H1 (cell line): ENCODE data around the gene MAP4K4. TPM values are rescaled to one million over a fixed set of nuclear protein-coding genes. Genes with fewer than 3 reads are reported as not detected.

ENCODE experiments used
- CTCF ChIA-PET: fragments of 300-600 bp; sonication (Branson Sonifier 250); formaldehyde crosslinking; loops from one replicate; lab custom pipeline; 2021; ENCODE audit not compliant: partially characterized antibody; lab: Charles Lee
- POLR2A ChIA-PET: fragments of 300-600 bp; sonication (Branson Sonifier 250); formaldehyde crosslinking; loops from one replicate; lab custom pipeline; 2021; ENCODE audit warnings: inconsistent platforms; ENCODE audit not compliant: partially characterized antibody; lab: Charles Lee
- DNase-seq, 2 experiments: peaks; one replicate each; pipeline versions ENCODE4 v3.0.0 to v3.0.0-alpha.2; 2010 to 2022; ENCODE audit warnings: low spot score in 2 of 2, low read depth in 1 of 2, mixed read lengths in 1 of 2
- FAIRE-seq: peaks from 2 replicates; lab custom pipeline; 2011; peaks lifted over from hg19 to GRCh38; lab: Jason Lieb, UNC
- H2AFZ ChIP-seq: 2 replicates; pipeline ENCODE4 v1.8.1; 2012; ENCODE audit warnings: low read length, inconsistent platforms
- H2AK5ac ChIP-seq: 2 replicates; pipeline ENCODE4 v1.6.1; 2013; ENCODE audit warnings: low read depth, low read length
- H2BK120ac ChIP-seq: replicated peaks from 2 replicates; pipeline ENCODE3; 2013; ENCODE audit warnings: low read depth, low read length, inconsistent platforms
- H2BK12ac ChIP-seq: 2 replicates; pipeline ENCODE4 v1.6.1; 2013; ENCODE audit warnings: low read depth, low read length
- H2BK15ac ChIP-seq: 2 replicates; pipeline ENCODE4 v1.6.1; 2013; ENCODE audit warnings: low read length
- H2BK20ac ChIP-seq: 2 replicates; pipeline ENCODE4 v1.6.1; 2013; ENCODE audit warnings: low read length
- H2BK5ac ChIP-seq: 2 replicates; pipeline ENCODE4 v1.6.1; 2013; ENCODE audit warnings: low read depth, low read length
- H3K14ac ChIP-seq: 2 replicates; pipeline ENCODE4 v1.6.1; 2013; ENCODE audit warnings: inconsistent platforms; ENCODE audit not compliant: insufficient read length
- H3K18ac ChIP-seq: 2 replicates; pipeline ENCODE4 v1.6.1; 2013; ENCODE audit warnings: low read length; ENCODE audit errors: extremely low read depth
- H3K23ac ChIP-seq: 2 replicates; pipeline ENCODE4 v1.6.1; 2013; ENCODE audit warnings: inconsistent platforms; ENCODE audit not compliant: insufficient read length
- H3K23me2 ChIP-seq: 2 replicates; pipeline ENCODE4 v1.6.1; 2013; ENCODE audit warnings: low read depth, low read length
- H3K27ac ChIP-seq: 2 replicates; pipeline ENCODE4 v1.6.1; 2011; ENCODE audit warnings: low read depth, low read length, inconsistent platforms
- H3K27me3 ChIP-seq, 4 experiments: replicated peaks in 1 of 4; 1 replicate in 1 of 4; 2 replicates in 3 of 4; pipeline versions ENCODE4 v1.6.1 to v1.8.1; 2011 to 2013; ENCODE audit warnings: low read length in 3 of 4, mild to moderate bottlenecking in 3 of 4, inconsistent platforms in 2 of 4, mixed read lengths in 2 of 4, moderate library complexity in 1 of 4; ENCODE audit not compliant: control insufficient read depth in 3 of 4, insufficient read depth in 3 of 4; ENCODE audit errors: extremely low read depth in 1 of 4
- H3K36me3 ChIP-seq, 4 experiments: 2 replicates each; pipeline versions ENCODE4 v1.6.1 to v1.8.1; 2011 to 2013; ENCODE audit warnings: mild to moderate bottlenecking in 4 of 4, low read length in 3 of 4, moderate library complexity in 2 of 4, control low read depth in 1 of 4, inconsistent platforms in 1 of 4; ENCODE audit not compliant: insufficient read depth in 4 of 4, control insufficient read depth in 2 of 4
- H3K4ac ChIP-seq: replicated peaks from 2 replicates; pipeline ENCODE3; 2013; ENCODE audit warnings: low read length, low read depth, mixed read lengths, inconsistent platforms; ENCODE audit not compliant: insufficient read length
- H3K4me1 ChIP-seq, 4 experiments: replicated peaks in 1 of 4; 1 replicate in 1 of 4; 2 replicates in 3 of 4; pipeline versions ENCODE4 v1.6.1 to v1.8.1; 2011 to 2013; ENCODE audit warnings: low read length in 3 of 4, inconsistent platforms in 2 of 4, mixed read lengths in 1 of 4; ENCODE audit not compliant: insufficient read depth in 4 of 4, control insufficient read depth in 3 of 4
- H3K4me2 ChIP-seq, 2 experiments: 2 replicates each; pipeline versions ENCODE4 v1.6.1 to v1.8.1; 2011 to 2013; ENCODE audit warnings: low read depth in 2 of 2, low read length in 2 of 2, control low read depth in 1 of 2, inconsistent platforms in 1 of 2, mild to moderate bottlenecking in 1 of 2; ENCODE audit not compliant: insufficient read depth in 1 of 2
- H3K4me3 ChIP-seq, 4 experiments: fragments of 200-600, 300-600 bp in 1 of 4; sonication (generic), shearing (Covaris generic), sonication (Bioruptor Twin) in 1 of 4; 2 replicates each; pipeline versions ENCODE4 v1.5.1 to v1.8.1; 2011 to 2016; ENCODE audit warnings: low read length in 4 of 4, low read depth in 3 of 4, control low read depth in 2 of 4, inconsistent platforms in 2 of 4, mild to moderate bottlenecking in 2 of 4, mixed read lengths in 1 of 4, moderate library complexity in 1 of 4; ENCODE audit not compliant: insufficient read depth in 2 of 4; ENCODE audit errors: extremely low read depth in 1 of 4
- H3K56ac ChIP-seq: replicated peaks from 2 replicates; pipeline ENCODE3; 2013; ENCODE audit warnings: low read depth, mild to moderate bottlenecking, mixed read lengths, low read length, inconsistent platforms; ENCODE audit not compliant: insufficient read length
- H3K79me1 ChIP-seq: 2 replicates; pipeline ENCODE4 v1.6.1; 2013; ENCODE audit warnings: low read depth, low read length, control low read depth
- H3K79me2 ChIP-seq, 2 experiments: 2 replicates each; pipeline versions ENCODE4 v1.6.1 to v1.8.1; 2012 to 2013; ENCODE audit warnings: low read length in 2 of 2, mild to moderate bottlenecking in 2 of 2, inconsistent platforms in 1 of 2; ENCODE audit not compliant: insufficient read depth in 2 of 2, control insufficient read depth in 1 of 2
- H3K9ac ChIP-seq, 4 experiments: replicated peaks in 1 of 4; 1 replicate in 1 of 4; 2 replicates in 3 of 4; pipeline versions ENCODE4 v1.6.1 to v1.8.1; 2011 to 2013; ENCODE audit warnings: low read depth in 3 of 4, low read length in 3 of 4, control low read depth in 2 of 4, mild to moderate bottlenecking in 2 of 4, moderate library complexity in 2 of 4, inconsistent platforms in 1 of 4; ENCODE audit errors: extremely low read depth in 1 of 4
- H3K9me3 ChIP-seq, 2 experiments: 2 replicates each; pipeline versions ENCODE4 v1.6.1 to v1.8.1; 2012 to 2013; ENCODE audit warnings: mild to moderate bottlenecking in 2 of 2, moderate library complexity in 2 of 2, control low read depth in 1 of 2, inconsistent platforms in 1 of 2, low read depth in 1 of 2, low read length in 1 of 2, mixed read lengths in 1 of 2; ENCODE audit not compliant: insufficient read depth in 2 of 2
- H4K20me1 ChIP-seq, 2 experiments: replicated peaks in 1 of 2; 2 replicates each; pipeline versions ENCODE3 to v1.8.1; 2011 to 2013; ENCODE audit warnings: inconsistent platforms in 2 of 2, low read length in 2 of 2, mild to moderate bottlenecking in 1 of 2; ENCODE audit not compliant: insufficient read depth in 2 of 2, control insufficient read depth in 1 of 2
- H4K5ac ChIP-seq: 2 replicates; pipeline ENCODE4 v1.6.1; 2013; ENCODE audit warnings: low read length, low read depth, mixed read lengths, inconsistent platforms; ENCODE audit not compliant: insufficient read length
- H4K8ac ChIP-seq: 2 replicates; pipeline ENCODE4 v1.8.0; 2013; ENCODE audit warnings: mild to moderate bottlenecking, moderate library complexity, low read length, inconsistent platforms; ENCODE audit not compliant: insufficient read depth; ENCODE audit errors: extremely low read depth
- H4K91ac ChIP-seq: replicated peaks from 2 replicates; pipeline ENCODE3; 2013; ENCODE audit warnings: low read length, mixed read lengths, inconsistent platforms; ENCODE audit not compliant: insufficient read length
- CHD1 ChIP-seq: IDR thresholded peaks from 2 replicates; pipeline ENCODE4 v1.6.1; 2012; ENCODE audit warnings: low read depth, low read length, improper control_type of control experiment
- EP300 ChIP-seq, 2 experiments: IDR thresholded peaks; 1 replicate in 1 of 2; 2 replicates in 1 of 2; pipeline ENCODE4 v1.6.1; 2011 to 2012; ENCODE audit warnings: low read depth in 2 of 2, low read length in 2 of 2, mild to moderate bottlenecking in 2 of 2, borderline replicate concordance in 1 of 2, inconsistent platforms in 1 of 2, moderate library complexity in 1 of 2
- MAX ChIP-seq: IDR thresholded peaks from 2 replicates; pipeline ENCODE4 v1.6.1; 2012; ENCODE audit warnings: inconsistent platforms
- NRF1 ChIP-seq: IDR thresholded peaks from 2 replicates; pipeline ENCODE4 v1.6.1; 2011; ENCODE audit warnings: mild to moderate bottlenecking, low read depth, low read length, improper control_type of control experiment
- SIX5 ChIP-seq: IDR thresholded peaks from 2 replicates; pipeline ENCODE4 v1.6.1; 2011; ENCODE audit warnings: mild to moderate bottlenecking, low read depth, low read length
- YY1 ChIP-seq: IDR thresholded peaks from 2 replicates; pipeline ENCODE4 v1.6.1; 2011; ENCODE audit warnings: low read depth, mild to moderate bottlenecking, low read length
- WGBS, 2 experiments: shearing (Covaris generic) in 1 of 2; methylation state at CpG; one replicate each; pipeline versions ENCODE4 v1.1.6 to v1.1.7; 2013 to 2015; ENCODE audit warnings: low lambda C conversion rate in 2 of 2, mixed read lengths in 2 of 2, inconsistent platforms in 1 of 2, low coverage in 1 of 2, missing lambda C conversion rate in 1 of 2; ENCODE audit not compliant: insufficient replicate concordance in 2 of 2, insufficient coverage in 1 of 2, insufficient read length in 1 of 2; ENCODE audit errors: extremely low coverage in 1 of 2, missing lambda C conversion rate in 1 of 2; 5-methylcytosine and 5-hydroxymethylcytosine counted together
- long read RNA-seq, 2 experiments: library from RNA in 1 of 2; library from capped mRNA in 1 of 2; stranded (forward); transcript quantifications; one replicate each; pipeline ENCODE4 v2.0.0, GENCODE V29; 2021; ENCODE audit warnings: inconsistent platforms in 1 of 2
- polyA minus RNA-seq, 3 experiments: library from RNA; depleted of rRNA, polyadenylated mRNA; stranded (reverse); fragments of >200 nt; gene quantifications; 1 replicate in 2 of 3; 2 replicates in 1 of 3; pipeline ENCODE4 v1.2.3, GENCODE V29; 2011
- polyA plus RNA-seq, 7 experiments: library from polyadenylated mRNA; depleted of rRNA in 3 of 7; stranded (reverse) in 5 of 7; unstranded in 2 of 7; fragments of >200 nt in 5 of 7; fragments of 200-250 nt in 2 of 7; gene quantifications; 1 replicate in 5 of 7; 2 replicates in 1 of 7; 4 replicates in 1 of 7; pipeline versions ENCODE4 v1.2.1 to v1.2.3, GENCODE V29; 2011 to 2013; ENCODE audit warnings: missing spikeins in 2 of 7, mixed read lengths in 2 of 7
- total RNA-seq: library from RNA; stranded (reverse); fragmentation: NEBNext Ultra II Directional; extraction: Animal tissue kit (Norgen Biotek cat#: 25700); gene quantifications from 2 replicates; pipeline ENCODE4 v1.2.1, GENCODE V29; 2021

The MAP4K4 gene
- 133 and 138 TPM in 2 replicates for total RNA-seq
- 53.2 and 56.7 TPM in 2 replicates for polyA plus RNA-seq (2011; rRNA removed)
- polyA plus RNA-seq (2011; cell fraction: cytosol; rRNA removed), result 70.5 TPM
- 156 TPM for polyA plus RNA-seq (2011; cell fraction: nucleus; rRNA removed)
- polyA plus RNA-seq (2012, experiment 1 of 2), result 108 to 151 TPM (median 126 TPM) in 4 replicates
- polyA plus RNA-seq (2012, experiment 2 of 2), result 8.2 TPM
- 67.2 TPM for polyA plus RNA-seq (2013, experiment 1 of 2)
- 68.9 TPM for polyA plus RNA-seq (2013, experiment 2 of 2)
- 128 and 175 TPM in 2 replicates for polyA minus RNA-seq (2011; rRNA and poly(A)+ RNA removed)
- 79.4 TPM for polyA minus RNA-seq (2011; cell fraction: cytosol; rRNA and poly(A)+ RNA removed)
- polyA minus RNA-seq (2011; cell fraction: nucleus; rRNA and poly(A)+ RNA removed), result 272 TPM
- long read RNA-seq, experiment 1, partial matches to known transcripts, result 29 of 85 reads
- long read RNA-seq, experiment 1, other reads (novel, unspliced or antisense), result 56 of 85 reads
- long read RNA-seq, experiment 2, partial matches to known transcripts, result 12 of 20 reads
- long read RNA-seq, experiment 2, other reads (novel, unspliced or antisense), result 8 of 20 reads

GRCh38 chr2:101697124-101698013 lies at the start of gene MAP4K4:
Gene MAP4K4, plus strand, starts transcription at chr2:101697707. Its CDS starts 374 bp downstream, at chr2:101698081.
- no peak for FAIRE-seq
- Histone ChIP-seq H2BK5ac (peak within 1 kb of the TSS; percentile 71; the same call in 1 of the 2 replicates), H3K14ac (no peak within 1 kb of the TSS), H3K79me1 (peaks cover 3% of the 10 kb centered on the region; the same call in 1 of the 2 replicates), H4K5ac (peak within 1 kb of the TSS; percentile 64), H3K23ac (no peak within 1 kb of the TSS), H2BK20ac (0 out of 2 replicates have a peak within 1 kb of the TSS, but pooled peaks have one; percentile 93), H2AK5ac (peak within 1 kb of the TSS; percentile 91; the same call in 1 of the 2 replicates), H3K27me3 (0 out of 7 replicates have a peak, but pooled peaks cover 0 to 2% (median 0%) of the 10 kb centered on the region in 4 experiments), H3K18ac (peak within 1 kb of the TSS; percentile 88), H3K36me3 (no peaks in the 10 kb centered on the region; a peak in 1 of 8 replicates), H3K4me1 (peaks cover 4 to 7% (median 7%) of the 10 kb centered on the region in 4 experiments; a peak in 6 of 7 replicates), H4K8ac (peak within 1 kb of the TSS; percentile 89), H2BK15ac (peak within 1 kb of the TSS; percentile 97; the same call in 1 of the 2 replicates), H2AFZ (peak within 1 kb of the TSS; percentile 87), H3K23me2 (peaks cover 18% of the 10 kb centered on the region), H2BK120ac (peak within 1 kb of the TSS; percentile 59), H3K4me3 (peak within 1 kb of the TSS; percentile 86 to 94 (median 92)), H3K9ac (peak within 1 kb of the TSS; percentile 64 to 93 (median 82)), H3K79me2 (peaks cover 13 to 42% of the 10 kb centered on the region in 2 experiments; a peak in 3 of 4 replicates), H3K56ac (peak within 1 kb of the TSS; percentile 30), H3K9me3 (0 out of 4 replicates have a peak, but pooled peaks cover 0 to 2% of the 10 kb centered on the region in 2 experiments), H3K27ac (peak within 1 kb of the TSS; percentile 60), H4K20me1 (peaks cover 2 to 13% of the 10 kb centered on the region in 2 experiments), H4K91ac (peak within 1 kb of the TSS; percentile 90), H2BK12ac (peak within 1 kb of the TSS; percentile 93), H3K4me2 (peak within 1 kb of the TSS; percentile 90 to 93), H3K4ac (peak within 1 kb of the TSS; percentile 3)
- ChIA-PET POLR2A (interaction anchor here (0.6 to 4.2 kb wide), 15 partner anchors 9 to 280 kb away, joined by 3 to 33 read pairs (median 4); no protein-coding TSS in a partner anchor), CTCF (interaction anchor here (0.5 to 1.8 kb wide), 11 partner anchors 9 to 279 kb away, joined by 3 to 9 read pairs (median 3); no protein-coding TSS in a partner anchor)
- 2% methylated on average over 19 of the region's 129 CpGs; no CpG with 5 or more reads in 1 of the 2 experiments for WGBS, 2 experiments
- peak; percentile 34 to 79 for DNase-seq
- no peak for TF ChIP-seq SIX5
- no peak for TF ChIP-seq NRF1
- no peak for TF ChIP-seq EP300 (IDR thresholded peaks at IDR 0.05; ENCODE audit: borderline replicate concordance in 1 of 2, low read depth in 2 of 2, low read length in 2 of 2)
- TF ChIP-seq YY1, result peak; percentile 83; the same call in 1 of the 2 replicates
- peak; percentile 29; the same call in 1 of the 2 replicates for TF ChIP-seq MAX
- TF ChIP-seq CHD1, result no peak
